GM21619 (cell line): Measurements from ENCODE around the gene ARPIN.
"Not testable (repeated sequence)": the region's sequence is repeated elsewhere in the genome, so short reads cannot be mapped to it uniquely, and the experiment has no call there.

Experiments
- ATAC-seq: cut with Tn5 transposase; IDR thresholded peaks from one replicate; pipeline ENCODE4 v1.9.1; 2021; ENCODE audit not compliant: unreplicated experiment

The ARPIN gene

DNA sequence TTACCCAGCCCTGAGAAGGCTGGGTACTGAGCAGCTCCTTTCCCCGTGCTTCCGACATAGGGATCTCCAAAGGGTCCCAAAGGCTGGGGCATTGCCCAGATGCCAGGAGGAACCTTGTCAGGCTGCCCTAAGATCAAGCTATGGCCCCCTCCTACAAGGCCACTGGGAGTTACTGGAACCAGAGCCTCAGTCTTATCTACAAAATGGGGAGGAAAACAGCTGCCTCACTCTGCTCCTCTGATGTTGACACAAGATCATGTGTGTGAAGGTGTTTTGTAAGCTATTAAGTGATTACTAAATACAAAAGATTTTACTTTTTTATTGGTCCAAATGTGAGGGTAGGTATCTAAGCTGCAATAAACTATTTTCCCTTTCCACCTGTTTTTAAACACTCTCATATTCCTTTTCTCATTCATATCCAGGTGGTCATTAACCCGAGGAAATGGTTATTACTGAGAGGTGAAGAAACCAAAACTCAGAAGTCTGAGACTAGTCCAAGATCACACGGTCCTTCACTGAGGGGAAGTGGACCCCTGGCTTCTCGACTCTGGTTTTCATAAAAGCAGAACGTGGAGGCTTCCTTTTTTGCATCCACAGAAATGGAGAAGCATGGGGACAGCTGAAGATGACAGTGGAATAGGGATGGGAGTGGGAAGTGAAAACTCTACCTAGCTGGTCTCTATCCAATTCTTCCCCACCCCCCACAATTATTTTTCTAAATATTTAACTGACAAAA lies 1.7 kb downstream of the ARPIN start:
- no peak for ATAC-seq

DNA sequence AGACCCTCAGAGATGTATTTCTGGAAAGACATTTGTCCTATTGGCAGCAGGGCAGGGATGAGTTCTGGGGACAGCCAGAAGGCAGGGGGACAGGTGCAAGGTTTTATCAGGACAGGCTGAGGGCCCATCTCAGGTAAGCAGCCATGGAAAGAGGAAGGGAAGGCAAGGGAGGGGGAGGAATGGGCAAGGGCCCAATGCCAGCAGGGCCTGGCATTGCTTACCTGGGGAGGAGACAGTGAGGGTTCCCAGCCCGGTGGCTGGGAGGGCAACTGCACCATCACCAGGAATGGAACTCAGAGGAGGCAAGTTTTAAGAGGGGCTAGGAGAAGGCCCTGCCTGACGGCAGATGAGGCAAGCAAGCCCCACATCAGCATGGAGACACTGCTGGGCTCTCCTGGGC lies 3.1 kb downstream of the ARPIN start:
- ATAC-seq = no peak

DNA sequence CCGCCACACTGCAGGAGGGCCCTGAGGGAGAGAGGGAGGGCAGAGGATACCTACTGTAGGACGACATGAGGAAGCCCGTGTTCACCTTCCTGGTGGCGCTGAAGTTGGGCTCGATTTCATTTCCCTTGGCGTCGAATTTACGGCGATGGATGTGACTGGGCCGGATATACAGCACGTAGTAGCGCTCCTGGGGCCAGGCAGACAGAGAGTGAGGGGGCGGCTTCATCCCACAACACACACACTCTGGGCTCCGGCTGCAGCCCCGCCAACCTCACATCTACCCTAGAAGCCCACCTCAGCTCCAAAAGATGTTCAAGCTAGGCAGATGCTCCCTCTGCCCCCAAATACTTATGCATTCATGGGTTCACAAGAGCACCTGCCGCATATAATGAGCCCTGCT lies 4.5 kb downstream of the ARPIN start:
- ATAC-seq = no peak

DNA sequence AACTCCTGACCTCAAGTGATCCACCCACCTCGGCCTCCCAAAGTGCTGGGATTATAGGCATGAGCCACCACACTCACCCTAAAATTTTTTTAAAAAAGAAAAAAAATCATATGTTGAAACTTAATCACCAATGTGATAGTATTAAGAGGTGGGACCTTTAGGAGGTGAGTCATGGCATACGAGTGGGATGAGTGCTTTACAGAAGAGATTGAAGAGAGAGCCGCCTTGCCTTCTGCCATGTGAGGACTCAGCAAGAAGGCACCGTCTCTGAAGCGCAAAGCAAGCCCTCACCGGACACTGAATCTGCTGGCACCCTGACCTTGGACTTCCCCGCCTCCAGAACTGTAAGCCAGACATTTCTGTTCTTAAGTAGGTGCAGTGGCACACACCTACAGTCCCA lies 5.5 kb downstream of the ARPIN start:
- no peak for ATAC-seq

DNA sequence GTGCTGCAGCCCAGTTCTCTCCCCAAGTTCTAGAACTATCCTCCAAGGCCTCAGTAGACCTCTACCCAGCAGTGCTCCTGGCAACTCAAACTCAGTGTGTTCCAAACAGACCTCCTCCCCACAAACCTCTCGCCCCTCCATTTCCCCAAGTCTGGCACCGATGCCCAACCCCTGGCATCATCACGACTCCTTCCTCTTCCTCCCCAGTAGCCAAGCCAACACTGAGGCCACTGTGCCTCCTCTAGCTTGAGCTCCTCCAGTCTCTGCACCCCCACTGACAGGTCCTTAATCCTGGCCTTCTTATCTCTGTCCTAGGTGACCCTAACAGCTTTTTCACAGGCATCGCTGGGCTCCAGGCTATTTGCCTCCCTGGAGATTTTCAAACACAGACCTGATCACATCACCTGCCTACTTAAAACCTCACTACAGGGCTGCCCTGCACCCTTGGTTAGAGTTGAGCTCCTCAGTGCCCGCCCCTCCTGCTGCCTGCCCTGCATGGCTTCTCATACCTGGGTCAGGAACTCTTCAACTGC lies 6.8 kb downstream of the ARPIN start:
- ATAC-seq = no peak

DNA sequence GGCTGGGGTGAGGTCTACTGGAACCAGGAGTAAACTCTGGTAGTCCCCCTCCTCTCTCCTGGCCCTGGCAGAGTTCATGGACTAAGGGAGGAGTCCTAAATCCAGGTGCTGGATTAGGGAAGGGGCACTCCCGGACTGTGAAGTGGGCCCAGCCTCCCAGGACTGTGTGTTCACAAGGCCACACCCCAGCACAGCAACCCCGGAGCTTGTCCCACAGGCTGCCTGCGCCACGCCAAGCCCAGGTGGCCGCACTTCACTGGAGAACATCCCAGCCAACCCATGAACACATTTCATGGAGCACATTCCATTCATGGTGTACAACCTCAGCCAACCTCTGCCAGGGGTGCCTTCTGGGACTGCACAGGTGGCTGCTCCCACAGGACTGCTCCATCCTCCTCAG lies 8.2 kb downstream of the ARPIN start:
- ATAC-seq = no peak

DNA sequence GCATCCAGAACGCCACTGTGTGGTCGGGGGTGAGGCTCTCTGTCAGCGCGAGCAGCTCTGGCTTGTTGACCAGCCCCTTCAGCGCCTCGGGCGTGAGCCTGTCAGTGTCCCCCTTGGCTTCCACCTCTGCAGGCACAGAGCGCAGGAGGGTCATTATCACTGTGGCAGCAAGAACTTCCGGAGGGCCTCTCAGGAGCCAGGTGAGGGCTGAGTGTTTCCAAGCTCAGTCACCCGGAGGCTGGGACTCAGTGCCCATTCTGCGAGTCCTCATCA lies 9.0 kb downstream of the ARPIN start:
- ATAC-seq = no peak

DNA sequence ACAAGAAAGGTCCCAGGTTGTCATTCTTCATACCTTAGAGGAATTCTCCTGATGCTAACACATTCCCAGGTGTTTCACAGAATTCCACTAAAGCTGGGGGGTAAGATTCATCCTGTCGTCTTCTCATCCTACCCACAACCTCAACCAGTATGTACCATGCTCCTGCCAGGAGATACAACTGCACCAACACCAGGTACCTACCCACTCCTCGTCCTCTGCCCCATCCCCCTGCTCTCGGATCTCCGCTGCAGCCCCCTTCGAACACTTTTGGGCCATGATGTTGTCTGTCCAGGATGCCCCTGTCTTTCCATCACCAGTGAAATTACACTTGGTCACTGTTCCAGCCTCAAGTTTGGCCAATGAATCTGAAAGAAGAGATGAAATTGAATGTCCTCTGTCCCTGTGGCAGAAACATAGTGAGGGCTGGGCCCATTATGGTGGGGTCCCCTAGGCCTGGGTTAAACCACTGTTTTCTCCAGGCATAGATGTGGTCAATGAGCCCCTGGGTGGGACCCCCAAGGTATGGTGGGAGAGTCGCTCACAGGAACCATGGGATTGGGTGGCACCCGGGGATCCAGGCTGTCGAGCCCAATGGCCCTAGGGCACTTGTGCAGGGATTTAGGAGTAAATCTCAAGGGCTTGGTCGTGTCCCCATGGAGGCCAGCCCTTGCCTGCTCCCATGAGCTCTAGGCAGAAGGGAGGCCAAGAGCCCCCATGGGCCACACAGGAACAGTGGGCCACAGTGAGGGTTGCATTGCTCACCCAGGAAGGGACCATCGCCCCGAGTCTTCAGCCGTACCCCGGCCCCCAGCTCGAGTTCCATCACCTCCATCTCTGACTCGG lies 9.5 kb downstream of the ARPIN start:
- no peak for ATAC-seq

DNA sequence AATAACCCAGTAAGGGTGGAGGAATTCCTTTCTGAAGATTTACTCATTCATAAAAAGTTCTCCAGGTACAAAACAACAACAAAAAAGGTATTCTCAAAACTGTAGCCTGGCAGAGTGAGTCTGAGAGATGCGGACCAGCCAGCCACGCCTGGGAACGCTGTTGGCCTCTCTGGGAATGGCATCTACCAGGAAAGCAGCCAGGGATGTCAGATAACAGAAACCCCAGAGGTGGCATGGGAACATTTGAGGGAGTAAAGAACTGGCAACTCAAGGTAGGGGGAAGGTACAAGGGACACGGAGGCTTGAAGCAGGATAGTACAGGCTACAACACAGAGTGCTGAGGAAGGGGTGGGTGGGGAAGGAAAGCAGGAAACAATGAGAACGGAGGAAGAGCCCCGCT lies 11.9 kb downstream of the ARPIN start:
- no peak for ATAC-seq

DNA sequence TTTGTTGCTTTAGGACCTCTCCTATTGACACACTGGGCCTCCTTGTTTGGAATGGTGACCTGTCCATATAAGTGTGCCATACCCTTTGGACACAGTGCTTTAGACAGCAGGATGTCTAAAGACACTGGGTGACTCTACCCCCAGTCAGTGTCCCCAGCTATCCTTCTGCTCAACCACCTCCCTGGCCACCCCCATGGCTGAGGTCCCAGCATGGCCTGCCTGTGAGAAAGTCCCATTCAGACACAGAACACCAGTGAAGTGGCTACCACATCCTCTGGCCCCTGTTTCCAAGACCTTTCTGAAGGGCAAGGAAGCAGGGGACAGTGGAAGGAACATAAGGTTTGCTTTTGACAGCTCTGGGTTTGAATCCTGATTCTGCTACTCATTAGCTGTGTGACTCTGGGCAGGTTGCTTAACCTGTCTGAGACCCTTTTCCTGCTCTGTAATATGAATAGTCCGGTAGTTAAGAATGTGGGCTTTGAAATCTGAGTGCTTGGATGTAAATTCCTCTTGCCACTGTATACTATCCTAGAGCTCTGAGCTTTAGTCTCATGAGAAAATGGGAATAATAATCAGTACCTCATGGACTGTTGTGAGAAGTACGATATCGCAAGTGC lies 12.7 kb downstream of the ARPIN start:
- no peak for ATAC-seq

DNA sequence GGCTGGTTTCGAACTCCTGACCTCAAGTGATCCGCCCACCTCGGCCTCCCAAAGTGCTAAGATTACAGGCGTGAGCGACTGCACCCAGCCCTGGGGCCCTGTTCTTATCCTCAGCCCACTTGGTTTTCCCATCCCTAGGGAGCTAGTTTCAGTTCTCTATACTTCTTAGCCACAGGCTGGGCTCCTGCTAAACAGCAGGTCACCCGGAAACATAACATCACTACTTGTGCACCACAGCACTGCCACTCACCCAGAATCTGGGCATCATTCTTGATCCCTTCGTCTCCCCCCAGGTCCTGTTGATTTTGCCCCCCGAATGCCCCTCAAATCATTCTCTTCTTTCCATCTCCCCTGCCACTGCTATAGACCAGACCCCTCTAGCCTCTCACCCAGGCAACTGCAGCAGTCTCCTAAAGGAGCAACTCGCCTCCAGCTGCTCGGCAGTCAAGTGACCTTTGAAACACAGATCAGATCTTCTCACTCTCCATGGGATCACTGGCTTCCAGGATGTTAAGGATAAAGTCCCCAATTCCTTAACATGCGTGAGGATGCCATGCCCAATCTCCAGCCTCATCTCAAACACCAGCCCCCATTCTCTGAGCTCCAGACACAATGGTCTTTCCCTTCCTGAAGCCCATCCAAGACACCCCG lies 13.3 kb downstream of the ARPIN start:
- no peak for ATAC-seq

DNA sequence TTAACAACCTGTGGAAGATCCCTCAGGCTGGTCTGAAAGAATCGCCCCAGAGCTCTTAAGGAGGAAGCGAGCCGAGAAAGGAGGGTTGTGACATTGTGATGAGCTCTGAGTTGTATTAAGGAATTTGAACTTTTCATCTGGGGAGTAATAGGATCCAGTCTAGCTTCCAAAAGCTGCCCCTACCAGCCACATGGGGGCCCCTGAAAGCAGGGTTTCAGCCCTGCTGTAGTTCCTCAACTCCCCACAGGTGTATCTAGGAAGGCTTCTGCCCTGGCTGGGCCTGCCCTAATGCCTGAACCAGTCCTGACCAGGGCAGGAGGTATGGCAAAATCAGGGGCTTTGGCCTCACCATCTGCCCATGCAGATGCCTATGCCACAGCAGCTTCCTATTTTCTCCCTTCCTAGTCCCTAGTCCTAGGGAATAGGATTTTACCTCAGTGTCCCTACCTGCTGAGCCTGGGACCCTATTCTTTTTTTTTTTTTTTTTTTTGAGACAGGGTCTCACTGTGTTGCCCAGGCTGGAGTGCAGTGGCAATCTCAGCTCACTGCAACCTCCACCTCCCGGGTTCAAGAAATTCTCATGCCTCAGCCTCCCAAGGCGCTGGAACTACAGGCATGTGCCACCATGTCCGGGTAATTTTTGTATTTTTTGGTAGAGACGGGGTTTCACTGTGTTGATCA lies 14.0 kb downstream of the ARPIN start:
- peak; percentile 45 for ATAC-seq

DNA sequence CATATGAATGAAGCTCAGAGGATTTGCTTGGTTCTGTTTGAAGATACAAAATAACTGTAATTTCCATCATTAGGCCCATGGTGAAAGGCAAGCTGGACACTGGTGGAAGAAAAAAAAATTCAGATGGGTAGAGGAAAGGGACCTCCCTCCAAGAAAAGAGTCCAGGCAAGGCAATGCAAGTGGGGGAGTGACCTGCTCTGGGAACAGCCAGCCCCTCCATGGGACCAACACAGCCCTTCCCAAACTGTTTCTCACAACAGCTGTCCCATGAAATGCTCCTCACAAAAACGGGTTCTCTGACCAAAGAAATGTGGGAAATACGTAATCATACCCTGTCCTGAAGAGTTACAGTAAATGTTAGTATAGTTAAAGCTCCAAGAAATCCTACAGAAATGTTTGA lies 14.6 kb downstream of the ARPIN start:
- ATAC-seq = no peak

DNA sequence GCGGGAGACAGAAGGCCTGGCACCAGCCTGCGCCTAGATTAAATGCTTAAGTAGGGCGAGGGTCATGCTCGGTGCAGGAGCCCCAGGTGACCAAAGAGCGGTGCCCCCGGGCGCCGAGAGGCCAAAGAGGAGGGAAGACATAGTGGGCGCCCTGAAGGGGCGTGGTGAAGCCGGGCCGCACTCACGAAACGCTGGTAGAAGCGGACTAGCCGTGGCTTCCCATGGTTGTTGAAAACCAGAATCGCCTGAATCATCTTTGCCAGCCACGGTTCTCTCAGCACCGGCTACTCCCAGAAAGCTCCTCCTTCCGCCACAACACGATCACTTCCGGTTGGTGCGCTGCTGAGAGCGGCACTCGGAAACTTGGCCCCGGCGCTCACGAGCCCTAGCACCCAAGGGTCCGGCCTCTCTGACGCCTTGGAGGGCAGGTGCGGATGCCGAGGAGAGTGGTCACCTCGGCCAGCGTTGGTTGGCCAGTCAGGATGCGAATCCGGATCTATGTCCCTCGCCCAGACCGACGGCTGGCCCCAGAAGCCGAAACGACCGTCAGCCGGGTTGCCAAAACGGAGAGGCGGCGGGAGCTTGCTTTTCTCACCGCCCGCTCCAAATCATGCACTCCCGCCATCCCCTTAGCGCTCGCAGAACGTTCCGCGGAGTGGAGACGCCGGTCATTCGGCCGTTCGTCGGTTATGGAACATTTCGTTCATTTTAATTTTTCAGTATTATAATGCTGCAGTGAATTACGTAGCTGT lies 18.9 kb downstream of the ARPIN start, which contains the start of gene AP3S2:
AP3S2 (minus strand) TSS at position 299 of the 752 bp plus-strand sequence; CDS start at position 254, 45 bp downstream.
- ATAC-seq = peak; percentile 91

DNA sequence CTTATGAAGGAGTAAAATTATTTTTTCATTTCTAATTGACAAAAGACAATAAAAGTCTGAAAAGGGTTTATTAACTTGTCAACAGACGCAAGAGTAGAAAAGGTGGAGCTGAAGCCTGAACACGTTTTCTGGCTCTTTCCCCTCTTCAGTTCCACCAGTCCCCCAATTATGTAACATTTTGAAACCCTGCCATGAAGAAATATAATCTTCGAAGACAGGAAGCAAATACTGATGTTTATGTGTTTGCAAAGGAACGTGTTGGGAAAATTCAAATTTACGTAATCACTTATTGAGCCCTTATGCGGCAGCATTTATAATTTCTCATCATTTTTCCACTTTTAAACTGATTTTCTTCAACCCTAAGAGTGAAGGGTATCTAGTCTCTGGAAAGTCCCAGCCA lies 19.7 kb downstream of the ARPIN start:
- no peak for ATAC-seq

DNA sequence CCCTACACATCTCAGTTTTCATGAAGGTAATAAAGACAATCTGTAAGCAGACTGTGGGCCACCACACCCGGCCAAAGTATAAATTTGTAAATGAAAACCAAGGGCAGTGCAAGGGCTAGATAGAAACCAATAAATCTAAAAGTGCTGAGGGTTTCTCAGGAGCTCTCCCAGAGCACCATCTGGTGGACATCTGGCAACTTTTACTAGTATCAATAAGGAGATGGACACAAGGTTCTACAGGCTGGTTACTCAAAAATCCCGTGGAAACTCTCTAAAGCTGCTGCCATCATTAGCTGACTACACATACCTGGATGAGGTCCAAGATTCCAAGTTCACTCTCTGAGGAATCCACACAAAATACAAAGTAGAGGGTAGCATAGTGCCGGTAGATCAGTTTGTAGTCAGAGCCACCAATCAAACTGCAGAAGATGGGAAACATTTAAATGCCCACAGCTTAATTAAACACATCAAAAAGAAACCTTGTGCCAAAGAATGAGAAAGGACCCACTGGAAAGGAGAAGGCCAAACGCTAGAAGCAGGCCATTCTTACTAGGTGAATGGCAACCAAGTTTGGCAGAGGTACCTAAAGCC lies 24.4 kb downstream of the ARPIN start:
- ATAC-seq = no peak

DNA sequence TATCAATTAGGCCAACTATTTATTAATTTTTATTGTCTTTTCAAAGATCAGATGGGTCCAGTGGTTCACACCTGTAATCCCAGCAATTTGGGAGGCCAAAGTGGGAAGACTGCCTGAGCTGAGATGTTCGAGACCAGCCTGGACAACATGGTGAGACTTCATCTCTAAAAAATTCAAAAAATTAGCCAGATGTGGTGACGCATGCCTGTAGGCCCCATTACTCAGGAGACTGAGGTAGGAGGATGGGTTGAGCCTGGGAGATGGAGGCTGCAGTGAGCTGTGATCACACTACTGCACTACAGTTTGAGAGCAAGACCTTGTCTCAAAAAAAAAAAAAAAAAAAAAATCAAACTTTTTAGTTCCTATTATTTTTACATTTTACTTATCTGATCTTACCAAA lies 27.1 kb downstream of the ARPIN start:
- no peak for ATAC-seq

DNA sequence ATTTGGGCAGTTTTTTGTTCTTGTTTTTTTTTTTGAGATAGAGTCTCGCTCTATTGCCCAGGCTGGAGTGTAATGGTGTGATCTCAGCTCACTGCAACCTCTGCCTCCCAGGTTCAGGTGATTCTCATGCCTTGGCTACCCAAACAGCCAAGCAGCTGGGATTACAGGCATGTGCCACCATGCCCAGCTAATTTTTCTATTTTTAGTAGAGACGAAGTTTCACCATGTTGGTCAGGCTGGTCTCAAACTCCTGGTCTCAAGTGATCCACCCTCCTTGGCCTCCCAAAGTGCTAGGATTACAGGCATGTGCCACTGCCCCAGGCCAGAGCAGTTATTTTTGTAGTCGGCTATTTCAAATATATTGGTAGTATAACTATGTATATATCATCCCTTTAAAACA lies 27.6 kb downstream of the ARPIN start:
- not testable (repeated sequence) for ATAC-seq

DNA sequence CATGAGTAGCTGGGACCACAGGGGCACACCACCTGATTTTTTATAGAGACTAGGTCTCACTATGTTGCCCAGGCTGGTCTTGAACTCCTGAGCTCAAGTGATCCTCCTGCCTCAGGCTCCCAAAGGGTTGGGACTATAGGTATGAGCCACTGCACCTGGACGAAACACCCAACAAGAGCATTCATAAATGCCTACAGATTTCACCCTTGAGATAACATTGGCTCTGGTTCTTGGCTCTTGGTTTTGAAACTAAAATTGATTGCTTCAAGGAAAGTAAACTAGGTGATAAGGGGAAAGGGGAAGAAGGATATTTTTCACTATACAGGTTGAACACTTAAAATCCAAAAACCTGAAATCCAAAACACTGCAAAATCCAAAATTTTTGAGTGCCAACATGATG lies 29.2 kb downstream of the ARPIN start:
- no peak for ATAC-seq

DNA sequence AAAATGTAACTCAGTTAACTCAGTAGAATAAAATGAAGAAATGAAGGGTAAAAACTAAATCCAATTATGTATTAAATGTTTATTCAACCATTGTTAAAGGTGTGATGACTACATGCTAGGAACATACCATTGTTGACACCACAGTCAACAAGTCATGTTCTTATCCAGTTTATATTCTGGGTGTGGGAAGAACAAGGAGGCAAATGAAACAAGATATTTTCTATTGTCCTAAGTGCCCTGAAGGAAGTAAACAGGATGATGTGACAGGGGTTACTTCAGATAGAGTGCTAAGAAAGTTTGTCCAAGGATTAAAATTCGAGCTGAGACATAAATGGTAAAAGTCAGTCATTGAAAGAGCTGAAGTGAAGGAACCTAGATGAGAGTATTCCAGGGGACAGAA lies 32.0 kb downstream of the ARPIN start:
- no peak for ATAC-seq
